Suprapubic skin (tissue), 4 donors: ENCODE measurements around the gene IL20.

Source experiments
- CTCF ChIP-seq, 2 donors: fragments of 200-600 bp in 1 of 2; fragments of 450-650 bp in 1 of 2; sonication (generic) in 1 of 2; IDR thresholded peaks; one replicate each; pipeline ENCODE4 v1.5.1; 2016 to 2019; ENCODE audit warnings: antibody characterized with exemption in 2 of 2, mild to moderate bottlenecking in 1 of 2, moderate library complexity in 1 of 2
- EP300 ChIP-seq: sonication (generic); formaldehyde crosslinking; IDR thresholded peaks from one replicate; pipeline ENCODE4 v1.6.1; 2017; ENCODE audit warnings: antibody characterized with exemption
- POLR2A ChIP-seq, 2 donors: fragments of 450-650 bp; IDR thresholded peaks; one replicate each; pipeline ENCODE4 v1.6.1; 2017; ENCODE audit warnings: antibody characterized with exemption in 2 of 2, mild to moderate bottlenecking in 2 of 2, moderate library complexity in 2 of 2
- POLR2AphosphoS5 ChIP-seq, 3 donors: sonication (generic); formaldehyde crosslinking; IDR thresholded peaks; one replicate each; pipeline ENCODE4 v1.6.1; 2017; ENCODE audit warnings: antibody characterized with exemption in 3 of 3

GRCh38 chr1:206898915-206899431, 33.5 kb downstream of the IL20 start:
- TF ChIP-seq CTCF (IDR thresholded peaks at IDR 0.05) (no peak), POLR2AphosphoS5 (IDR thresholded peaks at IDR 0.05) (no peak), POLR2A (IDR thresholded peaks at IDR 0.05) (no peak), EP300 (no peak)
